Epithelial cell of esophagus (primary cell): ENCODE results near the gene SOS1.

ENCODE experiments used
- DNase-seq: peaks from one replicate; pipeline ENCODE4 v3.0.0; 2010; ENCODE audit warnings: low read depth
- H3K4me3 ChIP-seq: 2 replicates; pipeline ENCODE4 v1.5.1; 2011; ENCODE audit warnings: mild to moderate bottlenecking, low read length, control low read depth
- CTCF ChIP-seq: IDR thresholded peaks from 2 replicates; pipeline ENCODE4 v1.5.1; 2011; ENCODE audit warnings: low read depth, mild to moderate bottlenecking, low read length, control low read depth, inconsistent platforms; ENCODE audit not compliant: insufficient read depth; ENCODE audit errors: missing control alignments

The SOS1 gene

GRCh38 chr2:39115556-39115955 lies 5.3 kb downstream of the SOS1 start:
- TF ChIP-seq CTCF: no peak

GRCh38 chr2:39114771-39115170 lies 6.1 kb downstream of the SOS1 start:
- no peak for DNase-seq
- no peak overlapping the region for H3K4me3 ChIP-seq
- TF ChIP-seq CTCF: no peak

More at GRCh38 chr2:39115556-39115955, 5.3 kb downstream of the SOS1 start:
- no peak overlapping the region for H3K4me3 ChIP-seq
- no peak for DNase-seq

GRCh38 chr2:39109537-39109936 lies 11.3 kb downstream of the SOS1 start:
- DNase-seq: no peak
- no peak overlapping the region for H3K4me3 ChIP-seq
- no peak for TF ChIP-seq CTCF

GRCh38 chr2:39108377-39108776 lies 12.5 kb downstream of the SOS1 start:
- TF ChIP-seq CTCF: no peak
- no peak overlapping the region for H3K4me3 ChIP-seq
- DNase-seq: no peak

- TF ChIP-seq CTCF: no peak
- H3K4me3 ChIP-seq: no peak overlapping the region
- DNase-seq: no peak
Observed at GRCh38 chr2:39107724-39108273, 13.1 kb downstream of the SOS1 start.

- DNase-seq: no peak
- no peak overlapping the region for H3K4me3 ChIP-seq
Observed at GRCh38 chr2:39107156-39107555, 13.7 kb downstream of the SOS1 start.

More at GRCh38 chr2:39107156-39107555, 13.7 kb downstream of the SOS1 start:
- no peak for TF ChIP-seq CTCF
